GM08714 (cell line): ENCODE results near the gene E2F3.

Experiments
- H3K4me3 ChIP-seq: fragments of 200-500 bp; sonication (Bioruptor generic); 2 replicates; pipeline ENCODE4 v1.5.1; 2014; ENCODE audit warnings: mild to moderate bottlenecking, low read length, inconsistent platforms
- ZNF274 ChIP-seq: IDR thresholded peaks from 2 replicates; pipeline ENCODE4 v1.6.1; 2012; ENCODE audit warnings: mild to moderate bottlenecking, low read depth, low read length

The E2F3 gene

GRCh38 chr6:20409427-20409971 is 7.8 kb downstream of the E2F3 start:
- no peak for TF ChIP-seq ZNF274
- peak overlapping the region; percentile 66; the same call in 1 of the 2 replicates for H3K4me3 ChIP-seq

GRCh38 chr6:20411544-20411943 is 9.9 kb downstream of the E2F3 start:
- TF ChIP-seq ZNF274 = no peak

GRCh38 chr6:20411953-20412681 is 10.4 kb downstream of the E2F3 start:
- TF ChIP-seq ZNF274 = no peak
- H3K4me3 ChIP-seq = no peak overlapping the region

More at GRCh38 chr6:20411544-20411943, 9.9 kb downstream of the E2F3 start:
- H3K4me3 ChIP-seq = no peak overlapping the region

GRCh38 chr6:20412682-20413073 is 11.0 kb downstream of the E2F3 start:
- TF ChIP-seq ZNF274 = no peak

GRCh38 chr6:20413826-20414225 is 12.1 kb downstream of the E2F3 start:
- no peak for TF ChIP-seq ZNF274

More at GRCh38 chr6:20412682-20413073, 11.0 kb downstream of the E2F3 start:
- no peak overlapping the region for H3K4me3 ChIP-seq

GRCh38 chr6:20414711-20415110 is 13.0 kb downstream of the E2F3 start:
- TF ChIP-seq ZNF274 = no peak
- no peak overlapping the region for H3K4me3 ChIP-seq

More at GRCh38 chr6:20413826-20414225, 12.1 kb downstream of the E2F3 start:
- H3K4me3 ChIP-seq = no peak overlapping the region

- no peak overlapping the region for H3K4me3 ChIP-seq
- TF ChIP-seq ZNF274 = no peak
These were observed 13.6 kb downstream of the E2F3 start for GRCh38 chr6:20415304-20415703.

GRCh38 chr6:20415712-20416454 is 14.2 kb downstream of the E2F3 start:
- TF ChIP-seq ZNF274 = no peak
- H3K4me3 ChIP-seq = no peak overlapping the region

- TF ChIP-seq ZNF274 = no peak
These were observed 15.1 kb downstream of the E2F3 start for GRCh38 chr6:20416567-20417345.

GRCh38 chr6:20417819-20418218 is 16.1 kb downstream of the E2F3 start:
- no peak overlapping the region; the same call in 1 of the 2 replicates for H3K4me3 ChIP-seq
- TF ChIP-seq ZNF274 = no peak

More at GRCh38 chr6:20416567-20417345, 15.1 kb downstream of the E2F3 start:
- H3K4me3 ChIP-seq = no peak overlapping the region

- no peak overlapping the region; the same call in 1 of the 2 replicates for H3K4me3 ChIP-seq
- no peak for TF ChIP-seq ZNF274
These were observed 24.8 kb downstream of the E2F3 start for GRCh38 chr6:20426177-20427082.

- TF ChIP-seq ZNF274 = no peak
- no peak overlapping the region; the same call in 1 of the 2 replicates for H3K4me3 ChIP-seq
These were observed 26.2 kb downstream of the E2F3 start for GRCh38 chr6:20427856-20428255.

- no peak for TF ChIP-seq ZNF274
- no peak overlapping the region for H3K4me3 ChIP-seq
These were observed 31.0 kb downstream of the E2F3 start for GRCh38 chr6:20432692-20433091.
